HepG2 (cell line): ENCODE data around the gene EMP2. TPM values are rescaled to one million over a fixed set of nuclear protein-coding genes. Genes with fewer than 3 reads are reported as not detected.

Experiments used
- E2F2 ChIP-seq: sonication (generic); formaldehyde crosslinking; IDR thresholded peaks from 2 replicates; pipeline ENCODE4 v1.4.0; 2020; ENCODE audit warnings: missing genetic modification reagents, borderline replicate concordance
- ESRRA ChIP-seq: sonication (generic); formaldehyde crosslinking; IDR thresholded peaks from 2 replicates; pipeline ENCODE4 v1.5.1; 2020; ENCODE audit warnings: mild to moderate bottlenecking, low read depth, missing genetic modification reagents
- GMEB2 ChIP-seq: IDR thresholded peaks from 2 replicates; pipeline ENCODE4 v1.6.1; 2016; ENCODE audit warnings: missing biosample characterization, missing genetic modification reagents, low read depth
- JUND ChIP-seq: sonication (generic); formaldehyde crosslinking; IDR thresholded peaks from 2 replicates; pipeline ENCODE4 v1.8.0; 2022; ENCODE audit warnings: mild to moderate bottlenecking, missing genetic modification reagents
- MAF1 ChIP-seq: sonication (generic); formaldehyde crosslinking; IDR thresholded peaks from 2 replicates; pipeline ENCODE4 v1.5.0; 2020; ENCODE audit warnings: missing genetic modification reagents, borderline replicate concordance
- MBD4 ChIP-seq: IDR thresholded peaks from 2 replicates; pipeline ENCODE4 v1.6.1; 2012; ENCODE audit warnings: low read length, inconsistent platforms, borderline replicate concordance
- ZBTB37 ChIP-seq: sonication (generic); formaldehyde crosslinking; IDR thresholded peaks from 2 replicates; pipeline ENCODE4 v1.4.0; 2020; ENCODE audit warnings: mild to moderate bottlenecking, missing genetic modification reagents
- ZNF18 ChIP-seq: sonication (generic); formaldehyde crosslinking; IDR thresholded peaks from 2 replicates; pipeline ENCODE4 v1.8.0; 2022; ENCODE audit warnings: mild to moderate bottlenecking, missing genetic modification reagents; ENCODE audit not compliant: insufficient replicate concordance
- ZNF274 ChIP-seq: sonication (generic); formaldehyde crosslinking; IDR thresholded peaks from 2 replicates; pipeline ENCODE4 v1.5.1; 2020; ENCODE audit warnings: mild to moderate bottlenecking, missing genetic modification reagents
- ZNF562 ChIP-seq: sonication (generic); formaldehyde crosslinking; IDR thresholded peaks from 2 replicates; pipeline ENCODE4 v1.8.0; 2022; ENCODE audit warnings: missing genetic modification reagents, borderline replicate concordance
- ZNF841 ChIP-seq: sonication (generic); formaldehyde crosslinking; IDR thresholded peaks from 2 replicates; pipeline ENCODE4 v1.8.1; 2023; ENCODE audit warnings: missing genetic modification reagents, borderline replicate concordance
- polyA plus RNA-seq, 8 experiments: library from polyadenylated mRNA; depleted of rRNA in 3 of 8; stranded (reverse) in 7 of 8; unstranded in 1 of 8; fragments of >200 nt; fragmentation: Illumina TruSeq in 4 of 8; extraction: Trizol in 4 of 8; gene quantifications; 2 replicates each; pipeline versions ENCODE4 v1.2.1 to v1.2.3, GENCODE V29; 2011 to 2016; ENCODE audit warnings: low read depth in 4 of 8, missing spikeins in 1 of 8, mixed read lengths in 1 of 8; ENCODE audit not compliant: insufficient read depth in 1 of 8
- total RNA-seq, 5 experiments: library from RNA; depleted of rRNA; stranded (reverse); fragments of >200 nt; fragmentation: Illumina TruSeq; extraction: Trizol; gene quantifications; 2 replicates each; pipeline ENCODE4 v1.2.3, GENCODE V29; 2016; ENCODE audit warnings: low read depth in 1 of 5
- TF ChIP-seq, protein P1 (sequence below): sonication (generic); formaldehyde crosslinking; IDR thresholded peaks from 2 replicates; pipeline ENCODE4 v1.4.0; 2020; ENCODE audit warnings: missing genetic modification reagents, borderline replicate concordance
- TF ChIP-seq, protein P2 (sequence below): sonication (generic); formaldehyde crosslinking; IDR thresholded peaks from 2 replicates; pipeline ENCODE4 v1.4.0; 2020; ENCODE audit warnings: missing genetic modification reagents, borderline replicate concordance
- TF ChIP-seq, protein P3 (sequence below): sonication (generic); formaldehyde crosslinking; conservative IDR thresholded peaks from 2 replicates; pipeline ENCODE4 v1.8.0; 2022; ENCODE audit warnings: low read depth, missing genetic modification reagents

The EMP2 gene
- total and polyA plus RNA-seq, 2 of the 13 experiments (the other 11 are each of a cell fraction or from before 2014, with no cell fraction given) = 24.6 to 91.2 TPM

- TF ChIP-seq ZBTB37 (CRISPR knock-in tag) (no peak), MBD4 (no peak; the same call in 1 of the 2 replicates), ZNF562 (CRISPR knock-in tag) (no peak), E2F2 (no peak), JUND (peak; percentile 60; the same call in 1 of the 2 replicates), ZNF18 (CRISPR knock-in tag) (peak; percentile 74), ZNF274 (CRISPR knock-in tag) (peak; percentile 43; the same call in 1 of the 2 replicates), MAF1 (CRISPR knock-in tag) (0 out of 2 replicates have a peak, but pooled peaks have one; percentile 17), ZNF841 (CRISPR knock-in tag) (no peak), GMEB2 (CRISPR knock-in tag) (peak; percentile 18; the same call in 1 of the 2 replicates), ESRRA (CRISPR knock-in tag) (0 out of 2 replicates have a peak, but pooled peaks have one; percentile 61)
- TF ChIP-seq, protein P1, sequence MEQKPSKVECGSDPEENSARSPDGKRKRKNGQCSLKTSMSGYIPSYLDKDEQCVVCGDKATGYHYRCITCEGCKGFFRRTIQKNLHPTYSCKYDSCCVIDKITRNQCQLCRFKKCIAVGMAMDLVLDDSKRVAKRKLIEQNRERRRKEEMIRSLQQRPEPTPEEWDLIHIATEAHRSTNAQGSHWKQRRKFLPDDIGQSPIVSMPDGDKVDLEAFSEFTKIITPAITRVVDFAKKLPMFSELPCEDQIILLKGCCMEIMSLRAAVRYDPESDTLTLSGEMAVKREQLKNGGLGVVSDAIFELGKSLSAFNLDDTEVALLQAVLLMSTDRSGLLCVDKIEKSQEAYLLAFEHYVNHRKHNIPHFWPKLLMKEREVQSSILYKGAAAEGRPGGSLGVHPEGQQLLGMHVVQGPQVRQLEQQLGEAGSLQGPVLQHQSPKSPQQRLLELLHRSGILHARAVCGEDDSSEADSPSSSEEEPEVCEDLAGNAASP = peak; percentile 68
- TF ChIP-seq, protein P2, sequence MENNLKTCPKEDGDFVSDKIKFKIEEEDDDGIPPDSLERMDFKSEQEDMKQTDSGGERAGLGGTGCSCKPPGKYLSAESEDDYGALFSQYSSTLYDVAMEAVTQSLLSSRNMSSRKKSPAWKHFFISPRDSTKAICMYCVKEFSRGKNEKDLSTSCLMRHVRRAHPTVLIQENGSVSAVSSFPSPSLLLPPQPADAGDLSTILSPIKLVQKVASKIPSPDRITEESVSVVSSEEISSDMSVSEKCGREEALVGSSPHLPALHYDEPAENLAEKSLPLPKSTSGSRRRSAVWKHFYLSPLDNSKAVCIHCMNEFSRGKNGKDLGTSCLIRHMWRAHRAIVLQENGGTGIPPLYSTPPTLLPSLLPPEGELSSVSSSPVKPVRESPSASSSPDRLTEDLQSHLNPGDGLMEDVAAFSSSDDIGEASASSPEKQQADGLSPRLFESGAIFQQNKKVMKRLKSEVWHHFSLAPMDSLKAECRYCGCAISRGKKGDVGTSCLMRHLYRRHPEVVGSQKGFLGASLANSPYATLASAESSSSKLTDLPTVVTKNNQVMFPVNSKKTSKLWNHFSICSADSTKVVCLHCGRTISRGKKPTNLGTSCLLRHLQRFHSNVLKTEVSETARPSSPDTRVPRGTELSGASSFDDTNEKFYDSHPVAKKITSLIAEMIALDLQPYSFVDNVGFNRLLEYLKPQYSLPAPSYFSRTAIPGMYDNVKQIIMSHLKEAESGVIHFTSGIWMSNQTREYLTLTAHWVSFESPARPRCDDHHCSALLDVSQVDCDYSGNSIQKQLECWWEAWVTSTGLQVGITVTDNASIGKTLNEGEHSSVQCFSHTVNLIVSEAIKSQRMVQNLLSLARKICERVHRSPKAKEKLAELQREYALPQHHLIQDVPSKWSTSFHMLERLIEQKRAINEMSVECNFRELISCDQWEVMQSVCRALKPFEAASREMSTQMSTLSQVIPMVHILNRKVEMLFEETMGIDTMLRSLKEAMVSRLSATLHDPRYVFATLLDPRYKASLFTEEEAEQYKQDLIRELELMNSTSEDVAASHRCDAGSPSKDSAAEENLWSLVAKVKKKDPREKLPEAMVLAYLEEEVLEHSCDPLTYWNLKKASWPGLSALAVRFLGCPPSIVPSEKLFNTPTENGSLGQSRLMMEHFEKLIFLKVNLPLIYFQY (CRISPR knock-in tag) = no peak; the same call in 1 of the 2 replicates
- TF ChIP-seq, protein P3, sequence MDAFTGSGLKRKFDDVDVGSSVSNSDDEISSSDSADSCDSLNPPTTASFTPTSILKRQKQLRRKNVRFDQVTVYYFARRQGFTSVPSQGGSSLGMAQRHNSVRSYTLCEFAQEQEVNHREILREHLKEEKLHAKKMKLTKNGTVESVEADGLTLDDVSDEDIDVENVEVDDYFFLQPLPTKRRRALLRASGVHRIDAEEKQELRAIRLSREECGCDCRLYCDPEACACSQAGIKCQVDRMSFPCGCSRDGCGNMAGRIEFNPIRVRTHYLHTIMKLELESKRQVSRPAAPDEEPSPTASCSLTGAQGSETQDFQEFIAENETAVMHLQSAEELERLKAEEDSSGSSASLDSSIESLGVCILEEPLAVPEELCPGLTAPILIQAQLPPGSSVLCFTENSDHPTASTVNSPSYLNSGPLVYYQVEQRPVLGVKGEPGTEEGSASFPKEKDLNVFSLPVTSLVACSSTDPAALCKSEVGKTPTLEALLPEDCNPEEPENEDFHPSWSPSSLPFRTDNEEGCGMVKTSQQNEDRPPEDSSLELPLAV (CRISPR knock-in tag) = no peak
Measured at GRCh38 chr16:10610499-10611184, 30.2 kb upstream of the EMP2 start (continued).
